Stimulated activated naive CD4-positive, alpha-beta T cell treated with Interleukin-2 at 50 U/mL for 16 hours (primary cell): ENCODE results near the gene C1orf87.

Experiments used
- DNase-seq: peaks from one replicate; lab custom pipeline; 2025; lab: John Stamatoyannopoulos, UW

The C1orf87 gene

DNA sequence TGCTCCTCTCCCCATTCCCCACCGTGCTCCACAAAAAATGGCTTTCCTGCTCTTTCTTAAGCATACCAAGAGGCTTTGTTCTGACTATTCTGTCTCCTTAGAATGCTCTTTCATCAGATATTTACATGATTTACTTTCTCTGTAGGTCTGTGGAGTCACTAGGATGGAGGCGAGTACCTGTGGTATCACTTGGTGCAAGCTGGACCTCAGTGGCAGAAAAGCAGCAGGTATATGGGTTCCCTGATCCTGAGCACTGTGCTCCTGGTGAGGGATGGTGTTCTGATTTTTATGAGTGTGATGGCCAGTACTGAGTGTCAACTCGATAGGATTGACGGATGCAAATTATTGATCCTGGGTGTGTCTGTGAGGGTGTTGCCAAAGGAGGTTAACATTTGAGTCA, 10.0 kb downstream of the C1orf87 start:
- no peak for DNase-seq

GRCh38 chr1:60059468-60059867, 14.1 kb downstream of the C1orf87 start:
- no peak for DNase-seq

DNA sequence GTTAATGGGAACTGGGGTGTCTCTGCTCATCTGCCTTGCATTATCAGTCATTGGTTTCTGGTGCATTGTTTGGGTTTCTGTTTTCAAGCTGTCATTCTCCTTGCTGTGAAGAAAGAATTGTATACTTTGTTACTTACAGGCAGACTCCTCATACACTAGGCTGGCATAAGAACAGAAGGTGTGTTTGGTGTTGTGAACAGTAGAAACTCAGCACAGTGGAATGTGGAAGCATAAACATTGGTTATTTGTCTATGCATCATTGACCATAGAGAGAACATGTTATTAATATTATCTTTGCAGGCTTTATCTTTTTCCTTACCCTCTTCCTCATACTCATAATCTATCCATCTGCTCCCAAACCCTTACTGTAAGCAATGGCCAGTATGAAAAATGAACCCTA, 18.2 kb downstream of the C1orf87 start:
- DNase-seq: no peak

DNA sequence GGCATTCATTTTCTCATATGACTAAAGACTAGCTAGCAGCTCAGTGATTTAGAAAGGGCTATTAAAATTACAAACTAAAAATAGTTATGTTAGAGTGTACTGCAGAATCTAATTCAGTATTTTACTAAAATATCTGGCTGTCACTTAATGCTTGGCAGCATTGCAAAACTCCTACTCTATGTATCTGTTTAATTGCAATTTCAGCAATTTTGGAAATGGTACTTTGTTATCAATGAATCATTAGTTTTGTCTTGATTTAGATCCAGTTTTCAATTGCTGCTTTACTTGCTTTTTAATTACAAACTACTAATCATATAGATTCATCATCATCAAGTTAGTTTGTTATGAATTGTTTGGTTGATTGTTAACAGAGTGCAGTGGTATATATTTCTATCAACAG, 19.2 kb downstream of the C1orf87 start:
- no peak for DNase-seq

- no peak for DNase-seq
These were observed 21.0 kb downstream of the C1orf87 start for GRCh38 chr1:60052601-60053000.

DNA sequence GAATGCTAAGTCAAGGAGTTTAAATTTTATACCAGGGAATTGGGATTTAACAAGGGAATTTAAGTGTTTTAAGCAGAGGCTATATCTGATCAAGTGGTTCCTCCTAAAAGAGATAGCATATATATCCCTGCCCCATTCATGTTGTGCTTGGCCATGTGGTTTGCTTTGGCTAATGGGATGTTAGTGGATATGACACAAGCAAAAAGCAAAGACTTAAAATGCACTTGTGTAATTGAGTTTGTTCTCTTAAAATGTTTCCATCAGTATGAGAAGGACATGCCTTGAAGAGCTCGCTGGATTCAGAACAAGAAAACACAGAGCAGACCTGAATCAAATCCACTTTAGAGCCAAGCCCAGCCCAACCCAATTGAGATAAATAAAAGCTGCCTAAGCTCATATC, 22.4 kb downstream of the C1orf87 start:
- no peak for DNase-seq

- no peak for DNase-seq
These were observed 24.4 kb downstream of the C1orf87 start for GRCh38 chr1:60049188-60049587.

- no peak for DNase-seq
These were observed 28.7 kb downstream of the C1orf87 start for GRCh38 chr1:60044881-60045280.

DNA sequence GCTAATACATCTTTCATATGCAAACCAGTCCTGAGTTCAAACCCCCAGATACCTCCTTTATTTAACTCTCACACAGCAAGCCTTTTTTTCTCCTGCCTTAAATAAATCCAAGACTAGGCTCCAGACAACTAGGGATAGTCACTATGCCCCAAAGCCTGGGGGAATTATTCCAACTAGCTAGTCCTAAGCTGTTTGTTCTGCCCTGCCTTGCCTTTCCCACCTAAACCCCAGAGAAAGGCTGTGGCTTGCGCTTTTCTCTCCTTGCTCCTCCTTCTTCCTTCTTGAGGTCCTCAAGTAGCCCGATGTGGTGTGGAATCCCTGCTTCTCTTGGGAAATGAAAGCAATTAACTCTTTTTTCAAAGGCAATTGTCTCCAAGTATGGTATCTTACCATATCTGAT, 31.8 kb downstream of the C1orf87 start:
- no peak for DNase-seq

GRCh38 chr1:60037669-60038068, 35.9 kb downstream of the C1orf87 start:
- no peak for DNase-seq

- DNase-seq: no peak
These were observed 36.6 kb downstream of the C1orf87 start for GRCh38 chr1:60036856-60037460.

DNA sequence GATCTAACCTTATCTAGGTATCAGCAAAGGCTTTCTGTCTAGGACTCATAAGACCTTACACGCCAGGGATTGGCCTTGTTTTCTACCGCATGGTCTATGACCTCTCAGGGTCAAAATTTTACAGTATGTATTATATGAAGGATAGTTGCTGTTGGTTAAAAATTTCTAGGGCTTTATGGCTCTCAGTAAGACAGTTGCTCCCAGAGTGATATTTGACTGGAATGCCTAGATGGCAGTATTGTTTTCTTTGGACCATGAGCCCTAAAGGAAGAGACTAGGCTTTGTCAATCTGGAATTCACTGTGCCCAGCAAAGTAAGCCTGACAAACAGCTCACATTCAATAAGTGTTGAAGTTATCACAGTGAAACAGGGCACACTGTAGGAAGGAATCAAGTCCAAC, 37.6 kb downstream of the C1orf87 start:
- no peak for DNase-seq

- DNase-seq: no peak
These were observed 38.6 kb downstream of the C1orf87 start for GRCh38 chr1:60034999-60035398.

- no peak for DNase-seq
These were observed 40.5 kb downstream of the C1orf87 start for GRCh38 chr1:60033066-60033465.

DNA sequence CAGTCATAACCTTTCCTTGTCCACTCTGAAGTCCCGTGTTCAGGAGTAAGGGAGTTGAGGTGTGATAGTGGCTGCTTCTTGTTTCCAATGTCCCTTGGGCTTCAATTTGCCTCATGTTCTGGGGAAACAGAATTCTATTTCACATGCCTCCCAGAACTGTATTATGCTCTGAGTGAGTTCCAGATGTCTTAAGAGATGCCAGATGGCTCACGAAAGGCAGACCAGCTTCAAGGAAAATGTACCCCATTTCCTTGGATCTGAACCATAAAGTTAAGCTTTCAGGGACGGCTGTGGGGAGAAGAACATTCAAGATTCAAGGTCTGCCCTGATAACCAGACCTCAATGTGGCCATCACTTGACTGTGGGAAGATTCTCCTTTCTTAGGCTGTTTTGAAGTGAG, 42.4 kb downstream of the C1orf87 start:
- no peak for DNase-seq

GRCh38 chr1:60025552-60025951, 48.0 kb downstream of the C1orf87 start:
- no peak for DNase-seq

- no peak for DNase-seq
These were observed 55.9 kb downstream of the C1orf87 start for GRCh38 chr1:60017508-60018205.

- DNase-seq: no peak
These were observed 62.9 kb downstream of the C1orf87 start for GRCh38 chr1:60010690-60011089.

DNA sequence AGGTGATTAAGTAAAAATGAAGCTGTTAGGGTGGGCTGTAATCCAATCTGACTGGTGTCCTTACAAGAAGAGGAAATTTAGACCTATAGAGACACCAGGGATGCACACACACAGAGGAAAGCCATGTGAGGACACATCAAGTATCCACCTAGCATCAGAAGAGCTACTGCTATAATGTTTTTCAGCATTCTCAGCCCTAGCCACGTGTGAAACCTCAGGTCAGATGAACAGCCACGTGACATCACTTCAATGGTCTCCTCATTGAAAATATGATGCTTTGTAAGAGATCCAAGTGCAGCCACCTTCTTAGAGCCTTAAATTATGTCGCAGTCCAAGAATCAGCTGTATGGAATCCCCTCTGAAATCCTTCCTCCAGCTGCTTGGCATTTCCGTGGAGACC, 65.1 kb downstream of the C1orf87 start:
- no peak for DNase-seq

DNA sequence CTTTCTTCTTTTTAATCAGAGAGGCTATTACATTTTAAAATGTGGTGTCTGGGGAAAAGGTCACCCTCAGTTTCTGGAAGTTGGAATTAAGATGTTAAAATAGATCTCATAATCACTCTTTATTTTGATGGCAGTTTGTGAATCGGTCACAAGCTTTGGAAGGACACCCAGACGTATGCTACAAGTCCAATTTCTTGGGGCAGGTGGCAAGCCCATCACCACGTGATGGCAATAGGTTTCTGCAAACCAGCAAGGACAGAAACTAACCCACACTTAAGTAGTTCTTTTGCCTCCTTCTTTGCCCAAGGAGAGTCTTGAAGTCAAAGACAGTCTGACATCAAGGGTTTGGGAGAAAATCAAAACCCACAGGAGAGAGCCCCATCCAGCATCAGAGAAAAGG, 72.9 kb downstream of the C1orf87 start:
- no peak for DNase-seq

DNA sequence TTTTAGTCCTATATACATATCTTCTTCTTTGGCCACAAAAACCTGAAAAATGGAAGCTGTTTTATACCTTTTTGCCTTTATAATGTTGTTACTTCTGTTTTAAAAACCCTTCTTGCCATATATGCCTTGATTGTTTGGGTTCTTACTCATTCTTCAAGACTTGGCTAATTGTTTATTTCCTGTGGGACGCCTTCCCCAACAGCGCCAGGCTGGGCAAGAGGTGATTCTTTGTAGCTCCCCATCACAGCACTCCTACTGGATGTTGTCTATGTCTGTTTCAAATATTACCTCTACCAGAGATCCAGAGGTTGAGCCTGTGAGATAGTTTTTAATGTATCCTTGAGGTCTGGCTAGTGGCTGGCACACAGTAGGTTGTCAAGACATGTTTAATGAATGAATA, 73.8 kb downstream of the C1orf87 start:
- DNase-seq: no peak

DNA sequence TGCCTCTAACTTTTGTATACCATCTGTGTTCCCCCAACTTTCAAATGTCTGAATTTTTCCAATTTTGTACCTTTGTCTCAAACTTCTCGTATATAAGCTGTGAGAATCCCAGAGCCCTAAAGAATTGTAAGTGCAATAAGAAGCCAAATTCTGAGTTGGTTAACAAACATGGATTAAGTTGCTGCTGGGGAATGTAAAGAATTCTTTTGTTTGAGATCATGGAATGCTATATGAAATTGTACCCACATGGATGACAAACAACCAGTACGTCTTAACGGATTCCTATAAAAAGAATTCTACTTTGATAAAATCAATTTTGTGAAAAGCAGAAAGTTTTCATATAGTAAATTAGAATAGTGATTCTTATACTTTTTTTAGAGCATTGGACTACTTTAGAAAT, 74.6 kb downstream of the C1orf87 start:
- DNase-seq: no peak

GRCh38 chr1:59997479-59998115, 76.0 kb downstream of the C1orf87 start:
- DNase-seq: no peak
